ENCODE data around the gene LYSET. TPM values are rescaled to one million over a fixed set of nuclear protein-coding genes. Genes with fewer than 3 reads are reported as not detected.

LYSET gene
- total and polyA plus RNA-seq, 7 donors, result 10.0 to 58.3 (median 16.9) TPM

GRCh38 chr14:93142854-93143652 is 42.1 kb upstream of the LYSET start:
- Histone ChIP-seq H3K9me3 (no peaks in the 10 kb centered on the region), H3K27ac (no peak overlapping the region), H3K36me3 (no peaks in the 10 kb centered on the region), H3K4me1 (peaks cover 0 to 2% (median 0%) of the 10 kb centered on the region in 4 donors), H3K4me3 (no peak overlapping the region), H3K27me3 (no peaks in the 10 kb centered on the region)
- no peak for DNase-seq
- intact Hi-C loops (cut with DNase I), result no loop called here
- TF ChIP-seq POLR2AphosphoS5 (IDR thresholded peaks at IDR 0.05), result no peak
- TF ChIP-seq POLR2A (IDR thresholded peaks at IDR 0.05), result no peak
- no peak for TF ChIP-seq CTCF (IDR thresholded peaks at IDR 0.05)
- no peak for TF ChIP-seq EP300 (IDR thresholded peaks at IDR 0.05)
- 75 to 78% methylated on average over 13 of the region's 13 CpGs for WGBS, 2 donors

- Histone ChIP-seq H3K27me3 (no peaks in the 10 kb centered on the region), H3K9me3 (no peaks in the 10 kb centered on the region), H3K36me3 (no peaks in the 10 kb centered on the region), H3K4me1 (no peaks in the 10 kb centered on the region), H3K4me3 (no peak overlapping the region), H3K27ac (no peak overlapping the region)
- TF ChIP-seq EP300 (IDR thresholded peaks at IDR 0.05), result no peak
- WGBS, 2 donors, result 72 to 80% methylated on average over 9 of the region's 9 CpGs
- DNase-seq, result no peak
- intact Hi-C loops (cut with DNase I), result no loop called here
These were observed 39.0 kb upstream of the LYSET start for GRCh38 chr14:93146119-93146518.

GRCh38 chr14:93148979-93149378 is 36.1 kb upstream of the LYSET start:
- Histone ChIP-seq H3K27me3 (no peaks in the 10 kb centered on the region), H3K36me3 (no peaks in the 10 kb centered on the region), H3K4me3 (no peak overlapping the region), H3K4me1 (no peaks in the 10 kb centered on the region), H3K27ac (no peak overlapping the region), H3K9me3 (no peaks in the 10 kb centered on the region)
- TF ChIP-seq POLR2A (IDR thresholded peaks at IDR 0.05), result no peak
- no peak for TF ChIP-seq EP300 (IDR thresholded peaks at IDR 0.05)
- no peak for TF ChIP-seq CTCF (IDR thresholded peaks at IDR 0.05)
- TF ChIP-seq POLR2AphosphoS5 (IDR thresholded peaks at IDR 0.05), result no peak
- 95 to 96% methylated on average over 8 of the region's 8 CpGs for WGBS, 2 donors
- no peak for DNase-seq
- intact Hi-C loops (cut with DNase I), result no loop called here

GRCh38 chr14:93150227-93151208 is 34.6 kb upstream of the LYSET start:
- Histone ChIP-seq H3K27ac (no peak overlapping the region), H3K27me3 (no peaks in the 10 kb centered on the region), H3K9me3 (no peaks in the 10 kb centered on the region), H3K4me1 (no peaks in the 10 kb centered on the region), H3K36me3 (no peaks in the 10 kb centered on the region), H3K4me3 (no peak overlapping the region)
- no peak for TF ChIP-seq POLR2AphosphoS5 (IDR thresholded peaks at IDR 0.05)
- no peak for TF ChIP-seq CTCF (IDR thresholded peaks at IDR 0.05)
- no peak for TF ChIP-seq POLR2A (IDR thresholded peaks at IDR 0.05)
- no peak for DNase-seq
- intact Hi-C loops (cut with DNase I), result no loop called here
- WGBS, 2 donors, result 14 to 44% methylated on average over 16 of the region's 16 CpGs

GRCh38 chr14:93153121-93153520 is 32.0 kb upstream of the LYSET start:
- 86 to 88% methylated on average over 7 of the region's 7 CpGs for WGBS, 2 donors
- no peak for DNase-seq
- TF ChIP-seq POLR2A (IDR thresholded peaks at IDR 0.05), result no peak
- no peak for TF ChIP-seq EP300 (IDR thresholded peaks at IDR 0.05)
- no peak for TF ChIP-seq POLR2AphosphoS5 (IDR thresholded peaks at IDR 0.05)
- no peak for TF ChIP-seq CTCF (IDR thresholded peaks at IDR 0.05)
- Histone ChIP-seq H3K36me3 (no peaks in the 10 kb centered on the region), H3K4me1 (no peaks in the 10 kb centered on the region), H3K4me3 (no peak overlapping the region), H3K27ac (no peak overlapping the region), H3K27me3 (no peaks in the 10 kb centered on the region), H3K9me3 (no peaks in the 10 kb centered on the region)
- intact Hi-C loops (cut with DNase I), result no loop called here

Measured in sigmoid colon (tissue), 7 donors.